ENCODE measurements around the gene TTLL8. TPM values are rescaled to one million over a fixed set of nuclear protein-coding genes. Genes with fewer than 3 reads are reported as not detected.

TTLL8 gene
- polyA plus RNA-seq, 1 of the 3 experiments (the other 2 are of a cell fraction): not detected

DNA sequence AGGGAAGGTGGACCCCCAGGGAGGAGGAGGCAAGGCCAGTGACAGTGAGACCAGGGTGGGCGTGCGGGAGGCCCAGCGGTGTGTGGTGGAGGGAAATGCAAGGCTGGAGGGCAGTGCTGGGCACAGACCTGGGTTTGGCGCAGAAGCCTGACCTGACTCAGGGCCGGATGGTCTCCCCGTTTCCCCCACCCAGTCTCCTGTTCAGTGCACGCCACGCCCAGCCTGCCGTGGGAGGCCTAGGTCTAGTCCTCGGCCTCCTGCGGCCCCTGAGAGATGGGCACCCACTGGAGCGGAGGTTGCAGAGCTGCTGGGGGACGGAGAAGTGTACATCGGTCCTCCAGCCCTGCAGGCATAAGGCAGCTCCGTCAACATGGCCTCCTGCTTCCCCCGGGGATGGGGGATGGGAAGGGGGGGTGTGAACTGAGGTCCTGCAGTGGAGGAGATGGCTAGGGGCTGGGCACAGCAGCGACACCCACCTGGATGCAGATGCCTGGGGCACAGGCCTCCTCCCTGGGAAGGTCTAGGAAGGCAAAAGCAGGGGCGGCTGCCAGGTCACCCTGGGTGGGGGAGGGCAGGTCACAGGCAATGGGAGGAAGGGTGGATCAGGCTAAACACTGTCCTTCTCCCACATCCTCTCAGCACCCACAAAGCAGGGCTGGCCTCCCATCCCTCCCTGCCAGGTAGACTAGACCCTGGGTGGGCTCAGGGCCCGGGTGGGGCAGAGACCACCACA is 61.4 kb downstream of the TTLL8 start:
- CTCF ChIA-PET: interaction anchor here (1.1 to 1.9 kb wide), 3 partner anchors 30 to 66 kb away, joined by 4 to 7 read pairs (median 6); no protein-coding TSS in a partner anchor

More for the DNA sequence above, 61.4 kb downstream of the TTLL8 start:
- 84% methylated on average over 11 of the region's 19 CpGs for WGBS (ENCODE audit: low lambda C conversion rate)
- no peak overlapping the region for H3K4me3 ChIP-seq (ENCODE audit: low read depth in 2 of 2, low read length in 1 of 2)
- H3K79me2 ChIP-seq (ENCODE audit: insufficient read depth): no peaks in the 10 kb centered on the region
- H3F3A ChIP-seq (replicated peaks; ENCODE audit: insufficient read depth): no peaks in the 10 kb centered on the region
- no peaks in the 10 kb centered on the region for H3K27me3 ChIP-seq (ENCODE audit: insufficient read depth)
- H3K4me1 ChIP-seq (ENCODE audit: control insufficient read depth in 1 of 2, insufficient read depth in 2 of 2, low read depth in 1 of 2, low read length in 1 of 2): peaks cover 0 to 4% of the 10 kb centered on the region in 2 experiments; a peak in 1 of 4 replicates
- H2AFZ ChIP-seq (ENCODE audit: low read depth): no peak overlapping the region
- no peak overlapping the region for H3K27ac ChIP-seq (ENCODE audit: low read depth in 2 of 2, low read length in 1 of 2)
- no peak overlapping the region for H3K9ac ChIP-seq
- POLR2A ChIA-PET: no interaction called here
- H3K9me2 ChIP-seq: no peaks in the 10 kb centered on the region
- H3K9me3 ChIP-seq: no peaks in the 10 kb centered on the region; the same call in 1 of the 2 replicates
- no peak for TF ChIP-seq RXRA (IDR thresholded peaks at IDR 0.05; ENCODE audit: borderline replicate concordance, low read depth)
- TF ChIP-seq MEF2A (IDR thresholded peaks at IDR 0.05; ENCODE audit: borderline replicate concordance, low read depth): no peak
- no peak for TF ChIP-seq MXI1 (IDR thresholded peaks at IDR 0.05; ENCODE audit: low read depth, low read length)
- no peak for TF ChIP-seq ZBTB33 (IDR thresholded peaks at IDR 0.05; ENCODE audit: borderline replicate concordance, low read depth)
- no peak for TF ChIP-seq USF2 (IDR thresholded peaks at IDR 0.05; ENCODE audit: borderline replicate concordance, low read depth, low read length)
- no peak for TF ChIP-seq CHD2 (IDR thresholded peaks at IDR 0.05; ENCODE audit: low read length, partially characterized antibody)
- TF ChIP-seq RAD21 (IDR thresholded peaks at IDR 0.05; ENCODE audit: low read length): no peak
- no peak for TF ChIP-seq GATA2 (CRISPR knock-in tag; IDR thresholded peaks at IDR 0.05)
- TF ChIP-seq EP300 (IDR thresholded peaks at IDR 0.05; ENCODE audit: borderline replicate concordance in 1 of 2, low read depth in 1 of 2, low read length in 1 of 2): no peak
- TF ChIP-seq SMC3 (IDR thresholded peaks at IDR 0.05; ENCODE audit: low read depth, low read length): no peak
- TF ChIP-seq TCF12 (IDR thresholded peaks at IDR 0.05): no peak
- TF ChIP-seq NRF1 (IDR thresholded peaks at IDR 0.05; ENCODE audit: low read depth, low read length): no peak
- TF ChIP-seq, protein P1, sequence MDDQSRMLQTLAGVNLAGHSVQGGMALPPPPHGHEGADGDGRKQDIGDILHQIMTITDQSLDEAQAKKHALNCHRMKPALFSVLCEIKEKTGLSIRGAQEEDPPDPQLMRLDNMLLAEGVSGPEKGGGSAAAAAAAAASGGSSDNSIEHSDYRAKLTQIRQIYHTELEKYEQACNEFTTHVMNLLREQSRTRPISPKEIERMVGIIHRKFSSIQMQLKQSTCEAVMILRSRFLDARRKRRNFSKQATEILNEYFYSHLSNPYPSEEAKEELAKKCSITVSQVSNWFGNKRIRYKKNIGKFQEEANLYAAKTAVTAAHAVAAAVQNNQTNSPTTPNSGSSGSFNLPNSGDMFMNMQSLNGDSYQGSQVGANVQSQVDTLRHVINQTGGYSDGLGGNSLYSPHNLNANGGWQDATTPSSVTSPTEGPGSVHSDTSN (IDR thresholded peaks at IDR 0.05): no peak
- no peak for TF ChIP-seq JUND (IDR thresholded peaks at IDR 0.05)
- no peak for TF ChIP-seq FOSL2 (IDR thresholded peaks at IDR 0.05; ENCODE audit: borderline replicate concordance, low read depth)
- TF ChIP-seq TAF1 (IDR thresholded peaks at IDR 0.05; ENCODE audit: borderline replicate concordance, low read depth, low read length): no peak
- TF ChIP-seq ELF1 (IDR thresholded peaks at IDR 0.05): no peak
- H3K36me3 ChIP-seq (replicated peaks in 1 of 2; ENCODE audit: control insufficient read depth in 1 of 2, insufficient read depth in 2 of 2, low read length in 1 of 2): no peaks in the 10 kb centered on the region
- no peak for DNase-seq
- no peak overlapping the region for H3K4me2 ChIP-seq
- H4K20me1 ChIP-seq (ENCODE audit: insufficient read depth): no peaks in the 10 kb centered on the region
